ENCODE results near the gene KIAA0753.

The KIAA0753 gene

DNA sequence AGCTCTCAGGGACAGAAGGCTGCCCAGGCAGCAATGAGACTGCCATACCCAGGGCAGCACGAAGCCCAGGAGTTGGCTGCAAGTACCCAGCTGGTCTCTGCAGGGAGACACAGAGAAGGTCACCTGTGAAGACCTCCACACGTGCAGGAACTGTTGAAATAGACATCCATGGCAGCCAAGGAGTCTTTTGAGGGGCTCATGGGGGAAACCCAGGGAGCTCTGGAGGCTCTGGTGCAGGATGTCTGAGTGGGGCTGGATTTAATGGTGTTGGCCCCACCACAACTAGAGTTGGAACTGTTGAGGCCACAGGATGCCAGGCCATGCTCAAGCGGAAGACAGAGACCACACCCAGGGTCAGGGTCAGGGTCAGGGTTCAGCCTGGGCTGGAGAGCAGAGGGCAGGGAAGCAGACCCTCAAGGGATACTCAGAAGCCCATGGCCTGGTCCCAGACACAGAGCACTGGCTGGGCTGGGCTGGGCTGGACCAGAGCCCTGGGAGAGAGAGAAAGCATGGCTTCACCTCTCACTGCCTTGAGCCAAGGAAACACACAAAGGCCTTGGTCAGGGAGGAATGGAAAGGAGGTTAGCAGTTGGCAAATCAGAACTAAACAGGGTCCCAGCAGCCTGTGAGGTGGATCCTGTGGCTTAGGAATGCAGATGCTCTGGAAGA lies 105.5 kb downstream of the KIAA0753 start:
- CTCF ChIA-PET: no interaction called here
- DNase-seq (ENCODE audit: extremely low spot score): no peak
- TF ChIP-seq SP1 (IDR thresholded peaks at IDR 0.05): no peak
- POLR2A ChIA-PET: no interaction called here

DNA sequence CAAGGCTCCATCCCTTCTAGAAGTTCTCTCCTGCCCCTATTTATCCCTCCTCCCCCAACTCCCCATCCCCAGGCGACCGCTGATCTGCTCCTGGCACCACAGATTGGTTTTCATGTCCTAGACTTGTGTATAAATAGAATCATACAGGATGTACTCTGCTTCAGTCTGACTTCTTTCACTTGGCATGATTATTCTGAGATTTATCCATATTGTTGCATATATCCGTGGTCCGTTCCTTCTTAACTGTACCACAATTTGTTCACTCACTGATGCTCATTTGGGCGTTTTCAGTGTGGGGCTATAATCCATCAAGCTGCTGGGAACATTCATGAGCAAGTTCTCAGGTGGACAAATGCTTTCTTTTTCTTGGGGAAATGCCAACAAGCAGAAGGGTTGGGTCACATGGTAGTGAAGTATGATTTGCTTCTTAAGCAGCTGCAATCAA lies 108.0 kb downstream of the KIAA0753 start:
- ChIA-PET POLR2A (no interaction called here), CTCF (no interaction called here)
- DNase-seq (ENCODE audit: extremely low spot score): no peak
- TF ChIP-seq ZNF384 (IDR thresholded peaks at IDR 0.05): no peak
- TF ChIP-seq FOXK2 (IDR thresholded peaks at IDR 0.05): no peak
- no peak for TF ChIP-seq ARNT (IDR thresholded peaks at IDR 0.05)
- TF ChIP-seq SUZ12 (IDR thresholded peaks at IDR 0.05): no peak
- TF ChIP-seq BHLHE40 (IDR thresholded peaks at IDR 0.05; ENCODE audit: borderline replicate concordance): no peak
- TF ChIP-seq FOXA1 (IDR thresholded peaks at IDR 0.05): no peak
- no peak for TF ChIP-seq ELF4 (IDR thresholded peaks at IDR 0.05)
- TF ChIP-seq FOXM1 (IDR thresholded peaks at IDR 0.05; ENCODE audit: borderline replicate concordance): no peak
- no peak for TF ChIP-seq NFRKB (IDR thresholded peaks at IDR 0.05)
- TF ChIP-seq L3MBTL2 (conservative IDR thresholded peaks at IDR 0.05): no peak
- TF ChIP-seq CTBP1 (IDR thresholded peaks at IDR 0.05; ENCODE audit: borderline replicate concordance): no peak

DNA sequence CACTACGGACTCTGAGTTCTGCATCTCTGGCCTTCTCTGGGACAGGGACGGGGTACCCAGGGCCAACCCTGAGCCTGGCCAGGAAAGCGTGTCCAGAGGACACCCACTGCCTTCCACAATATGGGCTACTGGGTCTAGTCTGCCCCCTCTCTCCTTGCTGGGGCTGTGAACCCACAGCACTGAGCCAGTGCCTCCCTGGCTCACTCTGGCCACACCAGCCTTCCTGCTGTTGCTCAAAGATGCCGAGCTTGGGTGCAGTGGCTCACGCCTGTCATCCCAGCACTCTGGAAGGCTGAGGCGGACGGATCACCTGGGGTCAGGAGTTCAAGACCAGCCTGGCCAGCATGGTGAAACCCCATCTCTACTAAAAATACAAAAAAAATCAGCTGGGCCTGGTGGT lies 108.9 kb downstream of the KIAA0753 start:
- DNase-seq (ENCODE audit: extremely low spot score): no peak
- POLR2A ChIA-PET: no interaction called here
- TF ChIP-seq SUZ12 (IDR thresholded peaks at IDR 0.05) (no peak), FOXA1 (IDR thresholded peaks at IDR 0.05) (no peak), LEF1 (IDR thresholded peaks at IDR 0.05; ENCODE audit: borderline replicate concordance) (no peak), NFRKB (IDR thresholded peaks at IDR 0.05) (no peak), FOXK2 (IDR thresholded peaks at IDR 0.05) (no peak), CTBP1 (IDR thresholded peaks at IDR 0.05; ENCODE audit: borderline replicate concordance) (no peak), FOXM1 (IDR thresholded peaks at IDR 0.05; ENCODE audit: borderline replicate concordance) (no peak), L3MBTL2 (conservative IDR thresholded peaks at IDR 0.05) (no peak), SP1 (IDR thresholded peaks at IDR 0.05) (no peak), BHLHE40 (IDR thresholded peaks at IDR 0.05; ENCODE audit: borderline replicate concordance) (no peak), ARNT (IDR thresholded peaks at IDR 0.05) (no peak), ZNF384 (IDR thresholded peaks at IDR 0.05) (no peak), TARDBP (IDR thresholded peaks at IDR 0.05) (no peak), ELF4 (IDR thresholded peaks at IDR 0.05) (no peak), HDGF (IDR thresholded peaks at IDR 0.05; ENCODE audit: borderline replicate concordance) (no peak)
- TF ChIP-seq, protein P1, sequence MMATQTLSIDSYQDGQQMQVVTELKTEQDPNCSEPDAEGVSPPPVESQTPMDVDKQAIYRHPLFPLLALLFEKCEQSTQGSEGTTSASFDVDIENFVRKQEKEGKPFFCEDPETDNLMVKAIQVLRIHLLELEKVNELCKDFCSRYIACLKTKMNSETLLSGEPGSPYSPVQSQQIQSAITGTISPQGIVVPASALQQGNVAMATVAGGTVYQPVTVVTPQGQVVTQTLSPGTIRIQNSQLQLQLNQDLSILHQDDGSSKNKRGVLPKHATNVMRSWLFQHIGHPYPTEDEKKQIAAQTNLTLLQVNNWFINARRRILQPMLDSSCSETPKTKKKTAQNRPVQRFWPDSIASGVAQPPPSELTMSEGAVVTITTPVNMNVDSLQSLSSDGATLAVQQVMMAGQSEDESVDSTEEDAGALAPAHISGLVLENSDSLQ (IDR thresholded peaks at IDR 0.05): no peak
- CTCF ChIA-PET: no interaction called here

DNA sequence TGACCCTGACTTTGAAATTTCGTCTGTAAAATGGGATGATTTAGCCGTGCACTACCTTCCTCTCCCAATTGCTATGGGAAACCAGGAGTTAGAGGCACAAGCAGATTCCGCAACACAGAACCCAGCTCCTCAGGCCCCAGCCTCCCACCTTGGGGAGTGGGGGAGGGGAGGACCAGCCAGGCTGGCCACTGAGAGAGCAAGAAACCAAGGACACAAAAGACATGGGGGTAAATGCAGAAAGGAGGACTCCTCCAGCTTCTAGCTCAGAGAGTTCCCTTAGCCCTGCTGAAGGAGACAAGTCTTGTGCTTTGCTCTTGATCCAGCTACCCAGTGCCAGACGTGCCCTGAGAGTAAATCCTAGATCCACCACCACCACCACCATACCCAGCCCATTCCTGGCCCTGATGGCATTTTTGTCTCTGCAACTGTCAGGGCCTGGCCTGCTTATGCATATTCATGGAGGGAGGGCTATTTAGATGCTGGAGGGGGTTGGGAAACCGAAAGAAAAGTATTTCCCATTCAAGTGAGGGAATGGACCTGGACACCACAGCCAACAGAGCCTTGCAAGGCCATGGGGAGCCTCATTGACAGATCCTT lies 110.1 kb downstream of the KIAA0753 start:
- CTCF ChIA-PET: no interaction called here
- POLR2A ChIA-PET: no interaction called here
- no peak for DNase-seq (ENCODE audit: extremely low spot score)
- no peak for TF ChIP-seq FOXA1 (IDR thresholded peaks at IDR 0.05)
- no peak for TF ChIP-seq TARDBP (IDR thresholded peaks at IDR 0.05)
- TF ChIP-seq FOXK2 (IDR thresholded peaks at IDR 0.05): no peak
- no peak for TF ChIP-seq L3MBTL2 (conservative IDR thresholded peaks at IDR 0.05)
- TF ChIP-seq HDGF (IDR thresholded peaks at IDR 0.05; ENCODE audit: borderline replicate concordance): no peak
- TF ChIP-seq ELF4 (IDR thresholded peaks at IDR 0.05): no peak
- no peak for TF ChIP-seq LEF1 (IDR thresholded peaks at IDR 0.05; ENCODE audit: borderline replicate concordance)

DNA sequence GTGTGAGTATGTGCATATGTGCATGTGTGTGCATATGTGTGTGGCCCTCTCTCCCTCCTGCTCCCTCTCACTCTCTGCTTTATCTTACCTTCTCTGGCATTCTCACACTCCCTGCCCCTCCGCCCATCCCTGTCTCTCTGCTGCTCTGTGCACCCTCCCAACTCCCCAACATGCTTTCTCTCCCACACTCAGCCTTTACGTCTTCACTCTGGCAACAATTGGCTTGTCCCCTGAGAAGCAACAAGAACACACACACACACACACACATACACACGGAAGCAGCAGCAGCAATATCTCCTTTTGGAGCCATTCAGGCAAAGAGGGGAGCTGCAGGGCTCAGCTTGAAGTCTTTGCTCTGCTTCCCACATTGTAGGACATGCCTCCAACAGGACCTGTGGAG lies 112.0 kb downstream of the KIAA0753 start:
- no peak for DNase-seq (ENCODE audit: extremely low spot score)
- POLR2A ChIA-PET: no interaction called here
- CTCF ChIA-PET: no interaction called here
- TF ChIP-seq ZNF384 (IDR thresholded peaks at IDR 0.05) (no peak), FOXK2 (IDR thresholded peaks at IDR 0.05) (no peak), BHLHE40 (IDR thresholded peaks at IDR 0.05; ENCODE audit: borderline replicate concordance) (no peak), L3MBTL2 (conservative IDR thresholded peaks at IDR 0.05) (no peak), ARNT (IDR thresholded peaks at IDR 0.05) (no peak), SUZ12 (IDR thresholded peaks at IDR 0.05) (no peak), HDGF (IDR thresholded peaks at IDR 0.05; ENCODE audit: borderline replicate concordance) (no peak), SP1 (IDR thresholded peaks at IDR 0.05) (no peak), ELF4 (IDR thresholded peaks at IDR 0.05) (no peak), TARDBP (IDR thresholded peaks at IDR 0.05) (no peak), LEF1 (IDR thresholded peaks at IDR 0.05; ENCODE audit: borderline replicate concordance) (no peak), CTBP1 (IDR thresholded peaks at IDR 0.05; ENCODE audit: borderline replicate concordance) (no peak), NFRKB (IDR thresholded peaks at IDR 0.05) (no peak), FOXM1 (IDR thresholded peaks at IDR 0.05; ENCODE audit: borderline replicate concordance) (no peak), FOXA1 (IDR thresholded peaks at IDR 0.05) (no peak)
- TF ChIP-seq, protein P1 (IDR thresholded peaks at IDR 0.05): no peak
